GM23338 (cell line): Measurements from ENCODE around the gene XDH. TPM values are rescaled to one million over a fixed set of nuclear protein-coding genes. Genes with fewer than 3 reads are reported as not detected.

Experiments used
- ATAC-seq: fragments of 200-7000 bp; cut with Tn5 transposase; 3 replicates; pipeline ENCODE4 v1.9.1; 2020
- DNase-seq: peaks from one replicate; pipeline ENCODE4 v3.0.0-alpha.2; 2015; ENCODE audit warnings: low spot score
- H2AFZ ChIP-seq: fragments of 200-600 bp; sonication (generic); 2 replicates; pipeline ENCODE4 v1.8.0; 2016; ENCODE audit warnings: antibody characterized with exemption, mild to moderate bottlenecking, moderate library complexity
- H3F3A ChIP-seq: fragments of 200-600 bp; sonication (generic); replicated peaks from 2 replicates; pipeline ENCODE4 v1.8.0; 2017; ENCODE audit warnings: antibody characterized with exemption, mixed run types, low read depth
- H3K27ac ChIP-seq: fragments of 200-600 bp; sonication (generic); 2 replicates; pipeline ENCODE4 v1.6.1; 2016; ENCODE audit warnings: low read depth
- H3K27me3 ChIP-seq: fragments of 200-600 bp; sonication (generic); 2 replicates; pipeline ENCODE4 v1.8.0; 2016; ENCODE audit warnings: mild to moderate bottlenecking, mixed run types, moderate library complexity; ENCODE audit not compliant: insufficient read depth
- H3K36me3 ChIP-seq: fragments of 200-600 bp; sonication (generic); 2 replicates; pipeline ENCODE4 v1.8.0; 2016; ENCODE audit warnings: mild to moderate bottlenecking; ENCODE audit not compliant: insufficient read depth
- H3K4me1 ChIP-seq: fragments of 200-600 bp; sonication (generic); 2 replicates; pipeline ENCODE4 v1.8.0; 2016; ENCODE audit warnings: mild to moderate bottlenecking, moderate library complexity; ENCODE audit not compliant: insufficient read depth
- H3K4me2 ChIP-seq: fragments of 200-600 bp; sonication (generic); 2 replicates; pipeline ENCODE4 v1.7.1; 2017; ENCODE audit warnings: mixed run types
- H3K4me3 ChIP-seq: fragments of 200-600 bp; sonication (generic); 2 replicates; pipeline ENCODE4 v1.6.1; 2016; ENCODE audit warnings: mixed run types
- H3K79me2 ChIP-seq: fragments of 200-600 bp; sonication (generic); replicated peaks from 2 replicates; pipeline ENCODE4 v1.8.0; 2017; ENCODE audit warnings: mild to moderate bottlenecking; ENCODE audit not compliant: insufficient read depth
- H3K9me2 ChIP-seq: fragments of 200-600 bp; sonication (generic); 2 replicates; pipeline ENCODE4 v1.8.0; 2017; ENCODE audit not compliant: insufficient read depth
- H4K20me1 ChIP-seq: fragments of 200-600 bp; sonication (generic); replicated peaks from 2 replicates; pipeline ENCODE4 v1.8.0; 2017; ENCODE audit warnings: mild to moderate bottlenecking; ENCODE audit not compliant: insufficient read depth
- H3K27ac Mint-ChIP-seq: 2 replicates; pipeline ENCODE4 v1.8.0; 2020; ENCODE audit warnings: inconsistent platforms, mild to moderate bottlenecking, moderate library complexity, mixed read lengths
- H3K27me3 Mint-ChIP-seq: 3 replicates; pipeline ENCODE4 v1.8.0; 2022; ENCODE audit warnings: low read depth, mild to moderate bottlenecking, moderate library complexity, mixed read lengths, inconsistent platforms; ENCODE audit not compliant: insufficient read depth, poor library complexity
- H3K36me3 Mint-ChIP-seq: 3 replicates; pipeline ENCODE4 v1.8.0; 2021; ENCODE audit warnings: low read depth, mild to moderate bottlenecking, inconsistent platforms, moderate library complexity, mixed read lengths
- H3K4me1 Mint-ChIP-seq: 3 replicates; pipeline ENCODE4 v1.8.0; 2020; ENCODE audit warnings: mild to moderate bottlenecking, inconsistent platforms, mixed read lengths
- H3K4me3 Mint-ChIP-seq: 3 replicates; pipeline ENCODE4 v1.8.0; 2021; ENCODE audit warnings: moderate library complexity, mild to moderate bottlenecking, inconsistent platforms, mixed read lengths
- H3K9me3 Mint-ChIP-seq: 3 replicates; pipeline ENCODE4 v1.8.0; 2020; ENCODE audit warnings: moderate library complexity, mild to moderate bottlenecking, inconsistent platforms, mixed read lengths
- EZH2 ChIP-seq: fragments of 200-600 bp; sonication (generic); IDR thresholded peaks from one replicate; pipeline ENCODE4 v1.8.0; 2017; ENCODE audit warnings: antibody characterized with exemption, mild to moderate bottlenecking, low read depth; ENCODE audit not compliant: unreplicated experiment
- EZH2phosphoT487 ChIP-seq: fragments of 200-600 bp; sonication (generic); IDR thresholded peaks from one replicate; pipeline ENCODE4 v1.8.1; 2018; ENCODE audit warnings: antibody characterized with exemption; ENCODE audit not compliant: unreplicated experiment
- NANOG ChIP-seq: IDR thresholded peaks from 2 replicates; pipeline ENCODE4 v1.6.1; 2016; ENCODE audit warnings: antibody characterized with exemption, borderline replicate concordance
- POLR2AphosphoS5 ChIP-seq: IDR thresholded peaks from 2 replicates; pipeline ENCODE4 v1.6.1; 2016; ENCODE audit warnings: antibody characterized with exemption, low read depth
- ZNF331 ChIP-seq: fragments of 250-450 bp; sonication (Bioruptor Pico); IDR thresholded peaks from 2 replicates; pipeline ENCODE4 v1.5.0; 2020; ENCODE audit warnings: low read depth, mild to moderate bottlenecking, moderate library complexity
- polyA plus RNA-seq: library from polyadenylated mRNA; unstranded; fragments of >200 nt; fragmentation: Nextera tagmentation; extraction: Ambion mirVana; gene quantifications from 2 replicates; pipeline ENCODE4 v1.2.1, GENCODE V29; 2016
- total RNA-seq: library from RNA; depleted of rRNA; stranded (reverse); fragments of >200 nt; shearing (Covaris generic); gene quantifications from 2 replicates; pipeline ENCODE4 v1.2.3, GENCODE V29; 2014
- TF ChIP-seq, protein P1 (sequence below): IDR thresholded peaks from 2 replicates; pipeline ENCODE4 v1.6.1; 2016; ENCODE audit warnings: antibody characterized with exemption
- TF ChIP-seq, protein P2 (sequence below): fragments of 250-450 bp; sonication (Bioruptor Pico); IDR thresholded peaks from 2 replicates; pipeline ENCODE4 v1.5.0; 2020; ENCODE audit warnings: mild to moderate bottlenecking, moderate library complexity
- TF ChIP-seq, protein P3 (sequence below): IDR thresholded peaks from one replicate; pipeline ENCODE4 v1.6.1; 2018; ENCODE audit warnings: antibody characterized with exemption; ENCODE audit not compliant: unreplicated experiment

The XDH gene
- total and polyA plus RNA-seq, 2 experiments from 2014 or later, result 0.55 to 0.87 TPM

DNA sequence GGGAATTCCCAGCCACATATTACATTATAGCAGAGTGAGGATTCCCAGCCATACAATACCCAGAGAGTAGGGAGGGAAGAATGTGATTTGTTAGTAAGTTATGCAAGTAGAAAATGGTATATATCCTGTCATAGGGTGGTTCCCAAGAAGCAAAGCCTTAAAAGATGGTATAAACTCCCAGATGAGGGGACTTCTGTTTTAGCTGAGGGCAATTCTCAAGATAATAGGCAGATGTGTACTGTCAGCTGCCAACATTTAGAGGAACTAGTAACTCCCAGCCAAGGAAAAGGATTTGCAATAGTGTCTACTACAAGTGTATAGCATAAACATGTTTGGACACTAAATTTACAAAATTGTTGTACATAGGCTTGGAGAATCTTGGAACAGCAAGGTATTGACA is 86.5 kb downstream of the XDH start:
- Histone ChIP-seq H3K9me2 (no peaks in the 10 kb centered on the region), H3K27ac (no peak overlapping the region), H3K36me3 (no peaks in the 10 kb centered on the region), H3K4me3 (no peak overlapping the region), H2AFZ (no peak overlapping the region), H3K4me2 (no peak overlapping the region), H3F3A (no peaks in the 10 kb centered on the region), H3K79me2 (no peaks in the 10 kb centered on the region), H4K20me1 (no peaks in the 10 kb centered on the region), H3K27me3 (no peaks in the 10 kb centered on the region), H3K4me1 (no peaks in the 10 kb centered on the region)
- ATAC-seq (no peak), DNase-seq (no peak)
- H3K27me3 Mint-ChIP-seq, result peaks cover 3% of the 10 kb centered on the region
- no peaks in the 10 kb centered on the region for H3K36me3 Mint-ChIP-seq
- H3K4me3 Mint-ChIP-seq, result no peak overlapping the region
- peaks cover 7% of the 10 kb centered on the region for H3K4me1 Mint-ChIP-seq
- H3K9me3 Mint-ChIP-seq, result no peaks in the 10 kb centered on the region
- no peak overlapping the region for H3K27ac Mint-ChIP-seq
- TF ChIP-seq POLR2AphosphoS5 (no peak), EZH2 (no peak), NANOG (no peak), ZNF331 (CRISPR knock-in tag) (no peak), EZH2phosphoT487 (no peak)
- TF ChIP-seq, protein P1, sequence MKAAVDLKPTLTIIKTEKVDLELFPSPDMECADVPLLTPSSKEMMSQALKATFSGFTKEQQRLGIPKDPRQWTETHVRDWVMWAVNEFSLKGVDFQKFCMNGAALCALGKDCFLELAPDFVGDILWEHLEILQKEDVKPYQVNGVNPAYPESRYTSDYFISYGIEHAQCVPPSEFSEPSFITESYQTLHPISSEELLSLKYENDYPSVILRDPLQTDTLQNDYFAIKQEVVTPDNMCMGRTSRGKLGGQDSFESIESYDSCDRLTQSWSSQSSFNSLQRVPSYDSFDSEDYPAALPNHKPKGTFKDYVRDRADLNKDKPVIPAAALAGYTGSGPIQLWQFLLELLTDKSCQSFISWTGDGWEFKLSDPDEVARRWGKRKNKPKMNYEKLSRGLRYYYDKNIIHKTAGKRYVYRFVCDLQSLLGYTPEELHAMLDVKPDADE, result no peak
- TF ChIP-seq, protein P2, sequence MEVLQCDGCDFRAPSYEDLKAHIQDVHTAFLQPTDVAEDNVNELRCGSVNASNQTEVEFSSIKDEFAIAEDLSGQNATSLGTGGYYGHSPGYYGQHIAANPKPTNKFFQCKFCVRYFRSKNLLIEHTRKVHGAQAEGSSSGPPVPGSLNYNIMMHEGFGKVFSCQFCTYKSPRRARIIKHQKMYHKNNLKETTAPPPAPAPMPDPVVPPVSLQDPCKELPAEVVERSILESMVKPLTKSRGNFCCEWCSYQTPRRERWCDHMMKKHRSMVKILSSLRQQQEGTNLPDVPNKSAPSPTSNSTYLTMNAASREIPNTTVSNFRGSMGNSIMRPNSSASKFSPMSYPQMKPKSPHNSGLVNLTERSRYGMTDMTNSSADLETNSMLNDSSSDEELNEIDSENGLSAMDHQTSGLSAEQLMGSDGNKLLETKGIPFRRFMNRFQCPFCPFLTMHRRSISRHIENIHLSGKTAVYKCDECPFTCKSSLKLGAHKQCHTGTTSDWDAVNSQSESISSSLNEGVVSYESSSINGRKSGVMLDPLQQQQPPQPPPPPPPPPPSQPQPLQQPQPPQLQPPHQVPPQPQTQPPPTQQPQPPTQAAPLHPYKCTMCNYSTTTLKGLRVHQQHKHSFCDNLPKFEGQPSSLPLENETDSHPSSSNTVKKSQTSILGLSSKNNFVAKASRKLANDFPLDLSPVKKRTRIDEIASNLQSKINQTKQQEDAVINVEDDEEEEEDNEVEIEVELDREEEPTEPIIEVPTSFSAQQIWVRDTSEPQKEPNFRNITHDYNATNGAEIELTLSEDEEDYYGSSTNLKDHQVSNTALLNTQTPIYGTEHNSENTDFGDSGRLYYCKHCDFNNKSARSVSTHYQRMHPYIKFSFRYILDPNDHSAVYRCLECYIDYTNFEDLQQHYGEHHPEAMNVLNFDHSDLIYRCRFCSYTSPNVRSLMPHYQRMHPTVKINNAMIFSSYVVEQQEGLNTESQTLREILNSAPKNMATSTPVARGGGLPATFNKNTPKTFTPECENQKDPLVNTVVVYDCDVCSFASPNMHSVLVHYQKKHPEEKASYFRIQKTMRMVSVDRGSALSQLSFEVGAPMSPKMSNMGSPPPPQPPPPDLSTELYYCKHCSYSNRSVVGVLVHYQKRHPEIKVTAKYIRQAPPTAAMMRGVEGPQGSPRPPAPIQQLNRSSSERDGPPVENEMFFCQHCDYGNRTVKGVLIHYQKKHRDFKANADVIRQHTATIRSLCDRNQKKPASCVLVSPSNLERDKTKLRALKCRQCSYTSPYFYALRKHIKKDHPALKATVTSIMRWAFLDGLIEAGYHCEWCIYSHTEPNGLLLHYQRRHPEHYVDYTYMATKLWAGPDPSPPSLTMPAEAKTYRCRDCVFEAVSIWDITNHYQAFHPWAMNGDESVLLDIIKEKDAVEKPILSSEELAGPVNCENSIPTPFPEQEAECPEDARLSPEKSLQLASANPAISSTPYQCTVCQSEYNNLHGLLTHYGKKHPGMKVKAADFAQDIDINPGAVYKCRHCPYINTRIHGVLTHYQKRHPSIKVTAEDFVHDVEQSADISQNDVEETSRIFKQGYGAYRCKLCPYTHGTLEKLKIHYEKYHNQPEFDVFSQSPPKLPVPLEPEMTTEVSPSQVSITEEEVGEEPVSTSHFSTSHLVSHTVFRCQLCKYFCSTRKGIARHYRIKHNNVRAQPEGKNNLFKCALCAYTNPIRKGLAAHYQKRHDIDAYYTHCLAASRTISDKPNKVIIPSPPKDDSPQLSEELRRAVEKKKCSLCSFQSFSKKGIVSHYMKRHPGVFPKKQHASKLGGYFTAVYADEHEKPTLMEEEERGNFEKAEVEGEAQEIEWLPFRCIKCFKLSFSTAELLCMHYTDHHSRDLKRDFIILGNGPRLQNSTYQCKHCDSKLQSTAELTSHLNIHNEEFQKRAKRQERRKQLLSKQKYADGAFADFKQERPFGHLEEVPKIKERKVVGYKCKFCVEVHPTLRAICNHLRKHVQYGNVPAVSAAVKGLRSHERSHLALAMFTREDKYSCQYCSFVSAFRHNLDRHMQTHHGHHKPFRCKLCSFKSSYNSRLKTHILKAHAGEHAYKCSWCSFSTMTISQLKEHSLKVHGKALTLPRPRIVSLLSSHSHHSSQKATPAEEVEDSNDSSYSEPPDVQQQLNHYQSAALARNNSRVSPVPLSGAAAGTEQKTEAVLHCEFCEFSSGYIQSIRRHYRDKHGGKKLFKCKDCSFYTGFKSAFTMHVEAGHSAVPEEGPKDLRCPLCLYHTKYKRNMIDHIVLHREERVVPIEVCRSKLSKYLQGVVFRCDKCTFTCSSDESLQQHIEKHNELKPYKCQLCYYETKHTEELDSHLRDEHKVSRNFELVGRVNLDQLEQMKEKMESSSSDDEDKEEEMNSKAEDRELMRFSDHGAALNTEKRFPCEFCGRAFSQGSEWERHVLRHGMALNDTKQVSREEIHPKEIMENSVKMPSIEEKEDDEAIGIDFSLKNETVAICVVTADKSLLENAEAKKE (CRISPR knock-in tag), result no peak
- TF ChIP-seq, protein P3, sequence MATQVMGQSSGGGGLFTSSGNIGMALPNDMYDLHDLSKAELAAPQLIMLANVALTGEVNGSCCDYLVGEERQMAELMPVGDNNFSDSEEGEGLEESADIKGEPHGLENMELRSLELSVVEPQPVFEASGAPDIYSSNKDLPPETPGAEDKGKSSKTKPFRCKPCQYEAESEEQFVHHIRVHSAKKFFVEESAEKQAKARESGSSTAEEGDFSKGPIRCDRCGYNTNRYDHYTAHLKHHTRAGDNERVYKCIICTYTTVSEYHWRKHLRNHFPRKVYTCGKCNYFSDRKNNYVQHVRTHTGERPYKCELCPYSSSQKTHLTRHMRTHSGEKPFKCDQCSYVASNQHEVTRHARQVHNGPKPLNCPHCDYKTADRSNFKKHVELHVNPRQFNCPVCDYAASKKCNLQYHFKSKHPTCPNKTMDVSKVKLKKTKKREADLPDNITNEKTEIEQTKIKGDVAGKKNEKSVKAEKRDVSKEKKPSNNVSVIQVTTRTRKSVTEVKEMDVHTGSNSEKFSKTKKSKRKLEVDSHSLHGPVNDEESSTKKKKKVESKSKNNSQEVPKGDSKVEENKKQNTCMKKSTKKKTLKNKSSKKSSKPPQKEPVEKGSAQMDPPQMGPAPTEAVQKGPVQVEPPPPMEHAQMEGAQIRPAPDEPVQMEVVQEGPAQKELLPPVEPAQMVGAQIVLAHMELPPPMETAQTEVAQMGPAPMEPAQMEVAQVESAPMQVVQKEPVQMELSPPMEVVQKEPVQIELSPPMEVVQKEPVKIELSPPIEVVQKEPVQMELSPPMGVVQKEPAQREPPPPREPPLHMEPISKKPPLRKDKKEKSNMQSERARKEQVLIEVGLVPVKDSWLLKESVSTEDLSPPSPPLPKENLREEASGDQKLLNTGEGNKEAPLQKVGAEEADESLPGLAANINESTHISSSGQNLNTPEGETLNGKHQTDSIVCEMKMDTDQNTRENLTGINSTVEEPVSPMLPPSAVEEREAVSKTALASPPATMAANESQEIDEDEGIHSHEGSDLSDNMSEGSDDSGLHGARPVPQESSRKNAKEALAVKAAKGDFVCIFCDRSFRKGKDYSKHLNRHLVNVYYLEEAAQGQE, result no peak
